T47D (cell line): Measurements from ENCODE around the gene SPEG.

ENCODE experiments used
- DNase-seq, 2 experiments: peaks; one replicate each; pipeline versions ENCODE4 v3.0.0 to v3.0.0-alpha.2; 2011 to 2012; ENCODE audit warnings: low read depth in 1 of 2, low spot score in 1 of 2
- JUND ChIP-seq: IDR thresholded peaks from 2 replicates; pipeline ENCODE4 v1.6.1; 2012; ENCODE audit warnings: low read depth
- in situ Hi-C: cut with HindIII; loops from 2 replicates; pipeline ENCODE4 v1.10.0; 2016; ENCODE audit warnings: low sequenced_read_pairs, low pct_unique_long_range_greater_than_20kb

The SPEG gene

GRCh38 chr2:219543596-219544358 lies 109.1 kb downstream of the SPEG start, which contains the start of the genes CHPF and TMEM198:
CHPF (minus strand) TSS chr2:219543809; CDS start chr2:219543538, 271 bp downstream.
TMEM198 (plus strand) TSS chr2:219544028; CDS start chr2:219544728, 700 bp downstream.
- peak; percentile 93 to 98 for DNase-seq
- in situ Hi-C loops: no loop called here
- TF ChIP-seq JUND: no peak

DNA sequence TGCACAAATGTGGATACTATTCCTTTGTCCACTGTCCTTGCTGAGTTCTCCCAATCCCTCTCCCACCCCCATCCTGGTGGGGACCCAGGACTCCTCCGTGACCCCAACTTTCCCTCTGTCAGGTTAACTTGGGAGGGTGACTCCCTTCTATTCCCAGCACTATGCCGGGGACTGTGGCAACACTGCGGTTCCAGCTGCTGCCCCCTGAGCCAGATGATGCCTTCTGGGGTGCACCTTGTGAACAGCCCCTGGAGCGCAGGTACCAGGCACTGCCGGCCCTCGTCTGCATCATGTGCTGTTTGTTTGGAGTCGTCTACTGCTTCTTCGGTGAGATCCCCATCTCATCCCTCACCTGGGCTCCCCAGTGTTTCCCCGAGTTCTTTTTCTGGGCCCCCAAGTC lies 109.9 kb downstream of the SPEG start:
- no peak for TF ChIP-seq JUND
- in situ Hi-C loops: no loop called here
- DNase-seq: no peak

DNA sequence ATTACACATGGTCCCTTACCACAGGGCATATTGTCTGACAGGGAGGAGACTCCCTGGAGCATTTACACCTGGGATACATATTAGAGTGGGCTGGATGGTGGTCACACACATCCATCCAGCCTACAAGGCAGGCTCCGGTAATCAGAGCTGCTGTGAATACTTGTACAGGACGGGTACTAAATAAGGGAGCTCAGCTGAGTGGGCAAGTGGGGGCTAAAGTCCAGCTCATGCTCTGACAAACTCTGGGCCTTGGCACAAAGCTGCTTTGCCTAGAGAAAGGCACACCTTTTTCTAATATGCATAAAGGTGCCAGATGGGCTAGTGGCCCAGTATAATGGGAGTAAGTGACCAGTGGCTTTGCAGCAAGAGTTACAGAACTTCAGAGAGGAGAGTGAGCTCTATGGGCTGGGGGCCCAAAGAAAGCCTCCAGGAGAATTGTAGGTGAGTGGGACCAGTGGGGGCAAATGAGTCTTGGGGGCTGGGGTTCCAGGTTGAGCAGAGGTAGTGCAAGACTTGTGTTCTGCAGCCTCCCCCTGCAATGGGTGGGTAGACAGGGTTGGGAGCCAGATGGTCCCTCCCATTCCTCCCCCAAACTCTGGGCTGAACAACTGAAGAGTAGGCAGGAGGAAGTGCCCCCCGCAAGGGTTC lies 110.8 kb downstream of the SPEG start:
- no peak for TF ChIP-seq JUND
- DNase-seq: no peak
- in situ Hi-C loops: no loop called here

DNA sequence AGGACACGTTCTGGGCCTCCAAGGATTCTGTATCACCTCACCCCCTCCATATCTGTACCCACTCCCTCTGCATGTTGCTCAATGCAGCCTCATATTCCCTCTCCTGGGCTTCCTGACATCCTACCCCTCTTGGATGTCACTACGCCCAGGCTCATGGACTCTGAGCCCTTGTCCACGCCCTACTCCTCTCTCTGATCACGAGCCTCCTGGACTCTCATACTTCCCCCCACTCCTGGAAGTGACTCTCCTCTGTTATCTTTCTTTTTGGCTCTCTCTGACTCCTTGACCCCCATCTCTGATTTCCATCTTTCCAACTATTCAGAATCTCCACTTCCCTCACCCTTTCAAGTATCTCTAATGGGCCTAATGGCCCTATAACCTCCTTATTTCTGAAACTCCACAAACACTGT lies 111.3 kb downstream of the SPEG start:
- no peak for DNase-seq
- no peak for TF ChIP-seq JUND
- in situ Hi-C loops: no loop called here

DNA sequence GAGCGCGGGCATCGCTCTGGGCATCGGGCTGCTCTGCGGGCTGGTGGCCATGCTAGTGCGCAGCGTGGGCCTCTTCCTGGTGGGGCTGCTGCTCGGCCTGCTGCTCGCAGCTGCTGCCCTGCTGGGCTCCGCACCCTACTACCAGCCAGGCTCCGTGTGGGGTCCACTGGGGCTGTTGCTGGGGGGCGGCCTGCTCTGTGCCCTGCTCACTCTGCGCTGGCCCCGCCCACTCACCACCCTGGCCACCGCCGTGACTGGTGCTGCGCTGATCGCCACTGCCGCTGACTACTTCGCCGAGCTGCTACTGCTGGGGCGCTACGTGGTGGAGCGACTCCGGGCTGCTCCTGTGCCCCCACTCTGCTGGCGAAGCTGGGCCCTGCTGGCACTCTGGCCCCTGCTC lies 113.0 kb downstream of the SPEG start:
- in situ Hi-C loops: no loop called here
- DNase-seq: no peak
- no peak for TF ChIP-seq JUND
